H9 (cell line): Measurements from ENCODE around the gene SCRN1. TPM values are rescaled to one million over a fixed set of nuclear protein-coding genes. Genes with fewer than 3 reads are reported as not detected.

Experiments used
- DNase-seq: peaks from one replicate; pipeline ENCODE4 v3.0.0-alpha.2; 2017
- H2AFZ ChIP-seq: one replicate; pipeline ENCODE4 v1.6.1; 2013; ENCODE audit warnings: mild to moderate bottlenecking, low read length, control low read depth, moderate library complexity
- H2AK5ac ChIP-seq: 2 replicates; pipeline ENCODE4 v1.6.1; 2013; ENCODE audit warnings: low read length, control low read depth, mixed read lengths; ENCODE audit not compliant: insufficient read length
- H2BK120ac ChIP-seq: one replicate; pipeline ENCODE4 v1.6.1; 2013; ENCODE audit warnings: low read depth, mild to moderate bottlenecking, low read length, control low read depth, inconsistent platforms; ENCODE audit not compliant: poor library complexity, severe bottlenecking
- H2BK12ac ChIP-seq: 2 replicates; pipeline ENCODE4 v1.6.1; 2013; ENCODE audit warnings: low read length, control low read depth, mixed read lengths, low read depth; ENCODE audit not compliant: insufficient read length
- H2BK15ac ChIP-seq: 2 replicates; pipeline ENCODE4 v1.6.1; 2013; ENCODE audit warnings: low read depth, low read length, control low read depth
- H2BK20ac ChIP-seq: one replicate; pipeline ENCODE4 v1.6.1; 2013; ENCODE audit warnings: low read depth, mild to moderate bottlenecking, low read length, control low read depth, inconsistent platforms; ENCODE audit not compliant: poor library complexity, severe bottlenecking
- H2BK5ac ChIP-seq: 2 replicates; pipeline ENCODE4 v1.6.1; 2013; ENCODE audit warnings: low read length, control low read depth, mixed read lengths; ENCODE audit not compliant: insufficient read length
- H3K14ac ChIP-seq: 2 replicates; pipeline ENCODE4 v1.6.1; 2013; ENCODE audit warnings: low read length, control low read depth; ENCODE audit not compliant: insufficient read depth
- H3K18ac ChIP-seq: 2 replicates; pipeline ENCODE4 v1.6.1; 2013; ENCODE audit warnings: low read depth, mild to moderate bottlenecking, mixed read lengths, low read length, control low read depth; ENCODE audit not compliant: insufficient read length
- H3K23ac ChIP-seq: 2 replicates; pipeline ENCODE4 v1.6.1; 2013; ENCODE audit warnings: low read length, control low read depth, mixed read lengths, low read depth; ENCODE audit not compliant: insufficient read length
- H3K23me2 ChIP-seq: 2 replicates; pipeline ENCODE4 v1.6.1; 2013; ENCODE audit warnings: low read depth, mild to moderate bottlenecking, mixed read lengths, low read length, control low read depth; ENCODE audit not compliant: insufficient read length, poor library complexity, severe bottlenecking
- H3K27ac ChIP-seq: 2 replicates; pipeline ENCODE4 v1.5.1; 2013; ENCODE audit warnings: low read length, control low read depth, mixed read lengths, low read depth; ENCODE audit not compliant: insufficient read length
- H3K27me3 ChIP-seq: 2 replicates; pipeline ENCODE4 v1.6.1; 2013; ENCODE audit warnings: low read length, control low read depth, inconsistent platforms; ENCODE audit not compliant: insufficient read depth
- H3K4ac ChIP-seq: 2 replicates; pipeline ENCODE4 v1.6.1; 2013; ENCODE audit warnings: low read depth, mild to moderate bottlenecking, control low read depth, inconsistent platforms, low read length, moderate library complexity
- H3K4me1 ChIP-seq: 2 replicates; pipeline ENCODE4 v1.6.1; 2013; ENCODE audit warnings: low read length, control low read depth, inconsistent platforms; ENCODE audit not compliant: insufficient read depth
- H3K4me2 ChIP-seq: 2 replicates; pipeline ENCODE4 v1.6.1; 2013; ENCODE audit warnings: low read length, control low read depth, mixed read lengths; ENCODE audit not compliant: insufficient read length, insufficient read depth
- H3K56ac ChIP-seq: 2 replicates; pipeline ENCODE4 v1.6.1; 2013; ENCODE audit warnings: low read depth, mild to moderate bottlenecking, mixed read lengths, low read length, control low read depth; ENCODE audit not compliant: insufficient read length
- H3K79me1 ChIP-seq: 2 replicates; pipeline ENCODE4 v1.6.1; 2013; ENCODE audit warnings: low read depth, mild to moderate bottlenecking, moderate library complexity, low read length, control low read depth, inconsistent platforms; ENCODE audit not compliant: insufficient read depth, poor library complexity, severe bottlenecking
- H3K79me2 ChIP-seq: 2 replicates; pipeline ENCODE4 v1.6.1; 2013; ENCODE audit warnings: low read length, control low read depth, inconsistent platforms; ENCODE audit not compliant: insufficient read depth
- H3K9ac ChIP-seq: 2 replicates; pipeline ENCODE4 v1.6.1; 2013; ENCODE audit warnings: low read length, control low read depth, mixed read lengths; ENCODE audit not compliant: insufficient read length; ENCODE audit errors: extremely low read depth
- H3K9me3 ChIP-seq: one replicate; pipeline ENCODE4 v1.6.1; 2013; ENCODE audit warnings: low read depth, low read length, inconsistent platforms; ENCODE audit not compliant: control insufficient read depth
- H3T11ph ChIP-seq: one replicate; pipeline ENCODE4 v1.6.1; 2013; ENCODE audit warnings: mild to moderate bottlenecking, low read length, control low read depth, inconsistent platforms
- H4K20me1 ChIP-seq: one replicate; pipeline ENCODE4 v1.6.1; 2013; ENCODE audit not compliant: control insufficient read depth, insufficient read length, insufficient read depth
- H4K5ac ChIP-seq: 2 replicates; pipeline ENCODE4 v1.6.1; 2013; ENCODE audit warnings: low read depth, mild to moderate bottlenecking, mixed read lengths, low read length, control low read depth; ENCODE audit not compliant: insufficient read length
- H4K8ac ChIP-seq: replicated peaks from 2 replicates; pipeline ENCODE4 v1.6.1; 2013; ENCODE audit warnings: low read length, control low read depth, mixed read lengths, low read depth; ENCODE audit not compliant: insufficient read length
- H4K91ac ChIP-seq: 2 replicates; pipeline ENCODE4 v1.6.1; 2013; ENCODE audit warnings: low read depth, mild to moderate bottlenecking, moderate library complexity, mixed read lengths, low read length, control low read depth; ENCODE audit not compliant: insufficient read length
- H3K27ac Mint-ChIP-seq, 3 experiments: 2 replicates in 2 of 3; 3 replicates in 1 of 3; pipeline ENCODE4 v1.8.0; 2020 to 2021; ENCODE audit warnings: mixed read lengths in 3 of 3, mild to moderate bottlenecking in 1 of 3, moderate library complexity in 1 of 3
- H3K27me3 Mint-ChIP-seq: 2 replicates; pipeline ENCODE4 v1.8.0; 2021; ENCODE audit warnings: low read depth, mild to moderate bottlenecking, moderate library complexity, mixed read lengths
- H3K36me3 Mint-ChIP-seq, 3 experiments: 2 replicates in 2 of 3; 3 replicates in 1 of 3; pipeline ENCODE4 v1.8.0; 2020 to 2021; ENCODE audit warnings: low read depth in 3 of 3, mixed read lengths in 3 of 3; ENCODE audit not compliant: insufficient read depth in 1 of 3
- H3K4me1 Mint-ChIP-seq, 2 experiments: 2 replicates each; pipeline ENCODE4 v1.8.0; 2020; ENCODE audit warnings: mixed read lengths in 2 of 2
- H3K4me3 Mint-ChIP-seq, 2 experiments: 2 replicates in 1 of 2; 3 replicates in 1 of 2; pipeline ENCODE4 v1.8.0; 2020 to 2021; ENCODE audit warnings: mild to moderate bottlenecking in 2 of 2, mixed read lengths in 2 of 2, moderate library complexity in 1 of 2
- H3K9me3 Mint-ChIP-seq, 2 experiments: 2 replicates in 1 of 2; 3 replicates in 1 of 2; pipeline ENCODE4 v1.8.0; 2020; ENCODE audit warnings: mild to moderate bottlenecking in 2 of 2, mixed read lengths in 2 of 2, moderate library complexity in 1 of 2
- WGBS: extraction: QIAGEN DNeasy Blood & Tissue Kit; methylation state at CpG from one replicate; pipeline ENCODE4 v1.1.7; 2013; ENCODE audit warnings: missing lambda C conversion rate, low lambda C conversion rate, mixed read lengths; ENCODE audit not compliant: insufficient read length; ENCODE audit errors: extremely low coverage; 5-methylcytosine and 5-hydroxymethylcytosine counted together
- total RNA-seq: library from RNA; stranded (reverse); gene quantifications from 2 replicates; pipeline ENCODE4 v1.2.1, GENCODE V29; 2021
- TF ChIP-seq, protein P1 (sequence below): fragments of 200-600 bp; sonication (generic); conservative IDR thresholded peaks from 3 replicates; pipeline ENCODE4 v1.8.0; 2021; ENCODE audit warnings: antibody characterized with exemption, mild to moderate bottlenecking

The SCRN1 gene
- total RNA-seq, 1 experiment from 2014 or later, result 101 TPM

DNA sequence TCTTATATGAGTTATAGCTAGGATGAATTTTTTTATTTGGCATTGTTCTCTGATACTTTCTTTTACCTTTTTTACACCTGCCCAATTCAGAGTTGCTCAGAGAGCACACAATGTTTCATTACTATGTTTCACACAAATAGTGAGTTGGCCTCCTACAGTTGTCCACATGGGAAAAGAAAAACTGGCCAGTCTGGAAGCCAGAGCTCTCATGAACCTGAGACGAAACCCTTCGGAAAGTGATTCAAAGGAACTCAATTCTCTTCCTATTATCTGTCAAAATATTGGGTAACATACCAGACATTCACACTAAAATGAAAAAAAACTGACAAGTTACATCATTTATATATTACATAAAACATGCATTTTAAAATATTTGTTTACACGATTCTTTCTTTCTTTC lies 15.3 kb downstream of the SCRN1 start:
- no peak overlapping the region for H2BK20ac ChIP-seq
- WGBS, result no CpG with 5 or more reads among the region's 3 CpGs
- no peak for DNase-seq
- H3K4me1 Mint-ChIP-seq, result peaks cover 19 to 33% of the 10 kb centered on the region in 2 experiments
- no peaks in the 10 kb centered on the region for H3K27me3 Mint-ChIP-seq
- H3K23ac ChIP-seq, result no peak overlapping the region
- H3K4ac ChIP-seq, result no peak overlapping the region
- H4K20me1 ChIP-seq, result no peaks in the 10 kb centered on the region
- peaks cover 0 to 4% (median 0%) of the 10 kb centered on the region in 3 experiments; a peak in 1 of 7 replicates for H3K36me3 Mint-ChIP-seq
- no peak overlapping the region for H4K5ac ChIP-seq
- no peak overlapping the region for H2BK5ac ChIP-seq
- H4K8ac ChIP-seq, result no peak overlapping the region
- no peak overlapping the region for H3K18ac ChIP-seq
- no peak overlapping the region for H3K27ac ChIP-seq
- H3K9me3 ChIP-seq, result no peaks in the 10 kb centered on the region
- no peak overlapping the region for H2BK12ac ChIP-seq
- H3K4me3 Mint-ChIP-seq, result no peak overlapping the region
- H2AK5ac ChIP-seq, result no peak overlapping the region
- no peak overlapping the region for H2BK120ac ChIP-seq
- no peaks in the 10 kb centered on the region for H3K27me3 ChIP-seq
- TF ChIP-seq, protein P1, sequence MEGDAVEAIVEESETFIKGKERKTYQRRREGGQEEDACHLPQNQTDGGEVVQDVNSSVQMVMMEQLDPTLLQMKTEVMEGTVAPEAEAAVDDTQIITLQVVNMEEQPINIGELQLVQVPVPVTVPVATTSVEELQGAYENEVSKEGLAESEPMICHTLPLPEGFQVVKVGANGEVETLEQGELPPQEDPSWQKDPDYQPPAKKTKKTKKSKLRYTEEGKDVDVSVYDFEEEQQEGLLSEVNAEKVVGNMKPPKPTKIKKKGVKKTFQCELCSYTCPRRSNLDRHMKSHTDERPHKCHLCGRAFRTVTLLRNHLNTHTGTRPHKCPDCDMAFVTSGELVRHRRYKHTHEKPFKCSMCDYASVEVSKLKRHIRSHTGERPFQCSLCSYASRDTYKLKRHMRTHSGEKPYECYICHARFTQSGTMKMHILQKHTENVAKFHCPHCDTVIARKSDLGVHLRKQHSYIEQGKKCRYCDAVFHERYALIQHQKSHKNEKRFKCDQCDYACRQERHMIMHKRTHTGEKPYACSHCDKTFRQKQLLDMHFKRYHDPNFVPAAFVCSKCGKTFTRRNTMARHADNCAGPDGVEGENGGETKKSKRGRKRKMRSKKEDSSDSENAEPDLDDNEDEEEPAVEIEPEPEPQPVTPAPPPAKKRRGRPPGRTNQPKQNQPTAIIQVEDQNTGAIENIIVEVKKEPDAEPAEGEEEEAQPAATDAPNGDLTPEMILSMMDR, result no peak
- H2AFZ ChIP-seq, result no peak overlapping the region
- no peaks in the 10 kb centered on the region for H3K4me1 ChIP-seq
- peaks cover 25% of the 10 kb centered on the region for H3K79me1 ChIP-seq
- H3K23me2 ChIP-seq, result no peaks in the 10 kb centered on the region
- H3K56ac ChIP-seq, result no peak overlapping the region
- H4K91ac ChIP-seq, result no peak overlapping the region
- H3T11ph ChIP-seq, result no peak overlapping the region
- H3K4me2 ChIP-seq, result no peak overlapping the region
- H2BK15ac ChIP-seq, result no peak overlapping the region
- H3K9ac ChIP-seq, result no peak overlapping the region
- H3K14ac ChIP-seq, result no peak overlapping the region
- H3K79me2 ChIP-seq, result peaks cover 9% of the 10 kb centered on the region; the same call in 1 of the 2 replicates
- H3K27ac Mint-ChIP-seq, result no peak overlapping the region; a peak in 1 of 7 replicates
- no peaks in the 10 kb centered on the region for H3K9me3 Mint-ChIP-seq
